Renal cortical epithelial cell (primary cell): ENCODE measurements around the gene KCTD19. TPM values are rescaled to one million over a fixed set of nuclear protein-coding genes. Genes with fewer than 3 reads are reported as not detected.

ENCODE experiments used
- DNase-seq: peaks from one replicate; pipeline ENCODE4 v3.0.0-alpha.2; 2011; ENCODE audit warnings: low read depth
- total RNA-seq: library from RNA; depleted of rRNA; stranded (reverse); fragments of >200 nt; gene quantifications from 2 replicates; pipeline ENCODE4 v1.2.3, GENCODE V29; 2014

Gene KCTD19
- total RNA-seq, 1 donor from 2014 or later, result 0.25 TPM

DNA sequence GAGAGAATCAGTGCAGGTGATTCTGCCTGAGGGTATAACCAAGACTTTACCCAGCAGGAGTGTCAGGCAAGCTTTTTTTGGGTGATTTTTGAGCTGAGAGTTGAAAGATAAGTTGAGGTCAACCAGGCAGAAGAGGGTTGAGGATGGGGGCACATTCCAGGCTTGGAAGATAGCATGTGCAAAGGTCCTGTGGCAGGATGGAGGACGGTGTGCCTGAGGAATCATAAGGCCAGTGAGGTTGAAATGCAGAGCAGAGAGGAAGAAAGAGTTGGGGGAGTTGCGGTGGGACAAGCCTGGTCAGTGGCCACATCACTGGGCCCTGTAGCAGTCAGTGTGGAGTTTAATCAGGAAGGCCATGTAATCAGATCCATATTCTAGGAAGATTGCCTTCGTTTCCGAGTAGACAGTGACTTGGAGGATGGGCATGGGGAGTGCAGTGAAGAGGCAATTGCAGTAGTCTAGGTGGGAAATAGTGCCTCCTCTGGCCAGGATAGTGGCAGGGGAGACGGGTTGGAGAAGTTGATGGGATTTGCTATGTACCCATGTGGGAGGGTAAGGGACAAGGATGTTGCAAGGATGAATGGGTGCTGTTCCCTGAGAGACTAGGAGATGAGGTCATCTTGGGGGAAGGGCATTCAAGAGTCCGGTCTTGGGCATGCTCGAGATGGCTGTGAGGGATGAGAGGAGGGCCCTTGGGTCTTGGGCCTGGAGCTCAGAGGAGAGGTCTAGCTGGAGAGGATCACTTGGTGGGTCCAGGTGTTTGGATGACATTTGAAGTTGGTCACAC lies 43.3 kb downstream of the KCTD19 start:
- peak; percentile 52 for DNase-seq

DNA sequence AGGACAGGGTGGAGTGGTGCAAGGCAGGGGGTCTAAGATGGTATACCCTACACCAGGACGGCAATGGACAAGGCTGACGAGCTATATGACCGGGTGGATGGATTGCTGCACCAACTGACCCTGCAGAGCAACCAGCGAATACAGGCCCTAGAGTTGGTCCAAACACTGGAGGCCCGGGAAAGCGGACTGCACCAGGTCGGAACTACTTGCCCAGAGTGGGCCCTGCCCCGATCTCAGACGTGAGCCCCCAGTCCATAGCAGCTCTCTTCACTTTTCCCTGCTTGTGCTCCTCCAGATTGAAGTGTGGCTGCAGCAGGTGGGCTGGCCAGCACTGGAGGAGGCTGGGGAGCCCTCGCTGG lies 44.1 kb downstream of the KCTD19 start:
- DNase-seq, result no peak

DNA sequence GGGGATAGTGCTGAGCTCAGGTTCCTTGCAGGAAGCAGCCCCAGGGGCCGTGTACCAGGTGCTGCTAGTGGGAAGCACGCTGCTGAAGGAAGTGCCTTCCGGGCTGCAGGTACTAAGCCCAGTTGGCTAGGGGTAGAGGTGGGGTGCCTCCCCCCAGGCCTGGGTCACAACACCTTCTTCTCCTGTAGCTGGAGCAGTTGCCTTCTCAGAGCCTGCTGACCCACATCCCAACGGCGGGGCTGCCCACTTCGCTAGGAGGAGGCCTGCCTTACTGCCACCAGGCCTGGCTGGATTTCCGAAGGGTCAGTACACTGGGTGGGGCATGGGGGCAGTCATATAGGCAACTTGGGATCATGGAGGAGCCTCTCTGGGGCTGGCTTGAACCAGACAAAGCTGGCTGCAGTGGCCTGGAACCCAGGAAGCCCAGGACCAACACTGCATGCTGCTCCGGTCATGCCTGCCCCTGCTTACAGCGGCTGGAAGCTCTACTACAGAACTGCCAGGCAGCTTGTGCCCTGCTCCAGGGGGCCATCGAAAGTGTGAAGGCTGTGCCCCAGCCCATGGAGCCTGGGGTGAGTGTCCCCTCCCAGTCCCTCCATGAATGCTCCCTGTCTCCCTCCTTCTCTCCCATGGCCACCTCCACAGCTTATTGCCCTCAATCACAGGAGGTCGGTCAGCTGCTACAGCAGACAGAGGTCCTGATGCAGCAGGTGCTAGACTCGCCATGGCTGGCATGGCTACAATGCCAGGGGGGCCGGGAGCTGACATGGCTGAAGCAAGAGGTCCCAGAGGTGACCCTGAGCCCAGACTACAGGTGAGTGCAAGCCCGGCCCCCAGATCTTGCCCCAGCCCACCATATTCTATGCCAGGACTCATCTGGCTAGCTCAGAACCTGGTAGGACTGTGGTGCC lies 44.8 kb downstream of the KCTD19 start:
- DNase-seq, result no peak

DNA sequence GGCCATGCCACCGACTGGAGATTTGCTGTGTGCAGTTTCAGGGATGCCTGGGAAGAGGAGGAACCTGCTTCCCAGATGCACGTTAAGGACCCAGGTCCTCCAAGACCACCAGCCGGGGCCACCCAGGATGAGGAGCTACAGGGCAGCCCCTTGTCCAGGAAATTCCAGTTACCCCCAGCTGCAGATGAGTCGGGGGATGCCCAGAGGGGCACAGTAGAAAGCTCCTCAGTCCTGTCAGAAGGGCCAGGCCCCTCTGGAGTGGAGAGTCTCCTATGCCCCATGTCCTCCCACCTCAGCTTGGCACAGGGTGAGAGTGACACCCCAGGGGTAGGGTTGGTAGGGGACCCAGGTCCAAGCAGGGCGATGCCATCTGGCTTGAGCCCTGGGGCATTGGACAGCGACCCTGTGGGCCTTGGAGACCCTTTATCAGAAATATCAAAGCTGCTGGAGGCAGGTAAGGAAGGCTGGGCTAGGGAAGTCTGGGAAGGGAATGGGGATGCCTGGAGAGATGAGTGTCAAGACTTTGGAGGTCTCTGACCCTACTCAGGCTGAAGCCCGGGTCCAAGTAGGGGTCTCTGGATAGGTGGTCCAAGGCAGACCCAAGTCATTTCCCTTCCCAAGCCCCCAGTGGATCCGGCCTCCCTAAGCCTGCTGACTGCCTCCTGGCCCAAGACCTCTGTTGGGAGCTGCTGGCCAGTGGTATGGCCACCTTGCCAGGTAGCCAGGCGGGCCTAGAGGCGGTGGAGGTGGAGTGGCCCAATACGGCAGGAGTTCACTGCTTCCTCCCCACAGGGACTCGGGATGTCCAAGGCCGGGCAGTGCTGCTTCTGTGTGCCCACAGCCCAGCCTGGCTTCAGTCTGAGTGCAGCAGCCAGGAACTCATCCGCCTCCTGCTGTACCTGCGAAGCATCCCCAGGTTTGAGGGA lies 46.2 kb downstream of the KCTD19 start:
- DNase-seq, result no peak

DNA sequence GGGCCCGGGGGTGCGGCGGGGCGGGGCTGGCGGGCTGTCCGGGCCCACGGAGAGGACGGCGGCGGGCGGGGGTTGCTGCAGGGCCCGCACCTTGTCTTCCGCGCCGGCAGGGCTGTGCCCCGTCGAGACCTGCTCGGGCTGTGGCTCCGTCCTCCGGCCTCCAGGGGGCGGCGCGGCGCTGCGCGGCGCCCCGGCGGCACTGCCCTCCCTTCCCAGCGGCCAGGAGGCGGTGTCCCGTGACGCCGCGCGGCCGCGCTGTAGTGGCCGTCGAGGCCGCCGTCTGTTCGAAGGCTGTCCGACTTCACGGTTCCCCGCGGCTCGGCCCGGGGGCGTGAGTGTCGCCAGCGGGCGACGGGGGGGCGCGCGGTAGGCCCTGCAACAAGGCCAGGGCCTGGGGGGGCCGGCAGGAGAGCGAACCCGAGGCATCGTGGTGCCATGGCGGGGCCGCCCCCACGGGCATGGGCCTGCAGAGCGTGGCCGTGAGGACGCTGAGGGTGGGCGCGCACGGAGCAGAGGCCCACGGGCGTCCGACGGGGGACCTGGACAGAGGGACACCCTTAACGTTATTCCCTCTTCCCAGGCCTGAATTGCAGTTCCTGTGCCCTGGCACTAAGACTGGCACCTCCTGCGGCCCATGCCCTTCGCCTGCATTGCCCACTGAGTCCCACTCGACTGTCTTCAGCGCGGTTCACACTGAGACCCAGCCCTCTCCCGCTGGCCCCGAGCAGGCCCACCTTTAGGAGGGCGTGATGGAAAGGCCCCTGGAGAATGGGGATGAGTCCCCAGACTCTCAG lies 47.0 kb downstream of the KCTD19 start, which contains the start of gene PLEKHG4:
TSS of gene PLEKHG4 (plus strand) at position 237 of the 794 bp plus-strand sequence. CDS start at position 750, 513 bp downstream.
- DNase-seq, result peak; percentile 33

DNA sequence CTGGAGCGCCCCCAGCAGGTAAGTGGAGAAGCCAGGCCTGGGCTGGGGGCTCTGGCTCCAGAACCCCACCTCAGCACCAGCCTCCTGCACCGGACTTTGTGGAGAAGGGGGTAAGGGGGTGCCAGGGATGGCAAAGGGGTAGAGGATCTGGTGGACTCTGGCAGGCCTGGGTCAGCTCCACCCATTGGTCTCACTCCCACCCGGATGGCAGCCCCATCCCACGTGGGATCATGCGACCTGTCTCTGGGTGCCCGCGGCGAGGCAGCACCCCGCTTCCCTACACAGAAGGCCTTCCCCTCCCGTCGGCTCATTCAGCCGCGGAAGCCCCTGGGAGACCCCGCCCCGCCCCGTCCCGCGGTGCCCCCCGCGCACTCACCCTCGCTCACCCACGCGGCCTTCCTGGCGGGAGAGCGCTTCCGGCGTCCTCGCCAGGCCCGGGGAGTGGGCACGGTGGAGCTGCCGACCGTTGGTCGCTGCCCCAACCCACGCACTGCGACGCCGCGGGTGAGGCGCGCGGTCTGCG lies 47.7 kb downstream of the KCTD19 start:
- DNase-seq, result no peak

DNA sequence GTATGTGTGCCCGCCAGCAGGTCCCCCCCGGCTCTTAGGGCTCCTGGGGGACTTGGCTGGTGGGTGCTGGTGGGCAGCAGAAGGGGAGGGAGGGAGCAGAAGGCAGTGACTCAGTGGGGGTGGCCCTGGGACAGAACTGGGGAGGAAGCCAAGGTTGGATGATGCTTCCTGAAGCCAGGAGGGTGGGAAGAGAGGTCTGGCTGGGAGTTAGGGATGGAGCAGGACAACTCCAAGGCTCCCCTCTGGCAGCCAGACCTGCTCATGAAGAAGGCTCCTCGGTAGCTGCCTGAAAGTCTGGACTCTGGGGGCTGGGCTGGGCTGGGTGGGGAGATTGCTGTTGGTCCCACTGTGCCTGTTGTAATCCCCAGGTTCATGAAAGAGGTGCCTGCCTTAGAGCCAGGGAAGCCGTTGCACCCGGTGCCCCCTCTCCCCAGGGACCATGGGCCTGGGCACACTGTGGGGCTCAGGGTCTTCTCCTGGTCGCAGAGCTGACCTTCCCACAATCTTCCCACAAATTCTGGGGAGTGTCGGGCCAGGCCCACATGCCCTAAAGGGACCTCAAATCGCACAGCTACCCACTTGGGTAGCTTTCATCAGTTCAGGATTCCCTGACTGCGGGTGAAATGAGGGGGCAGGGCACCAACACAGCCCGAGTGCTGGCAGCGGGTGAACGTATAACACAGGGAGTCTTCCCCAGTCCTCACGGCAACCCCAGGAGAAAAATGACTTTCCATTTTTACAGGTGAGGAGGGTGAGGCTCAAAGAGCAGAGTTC lies 48.4 kb downstream of the KCTD19 start:
- DNase-seq, result peak; percentile 64

DNA sequence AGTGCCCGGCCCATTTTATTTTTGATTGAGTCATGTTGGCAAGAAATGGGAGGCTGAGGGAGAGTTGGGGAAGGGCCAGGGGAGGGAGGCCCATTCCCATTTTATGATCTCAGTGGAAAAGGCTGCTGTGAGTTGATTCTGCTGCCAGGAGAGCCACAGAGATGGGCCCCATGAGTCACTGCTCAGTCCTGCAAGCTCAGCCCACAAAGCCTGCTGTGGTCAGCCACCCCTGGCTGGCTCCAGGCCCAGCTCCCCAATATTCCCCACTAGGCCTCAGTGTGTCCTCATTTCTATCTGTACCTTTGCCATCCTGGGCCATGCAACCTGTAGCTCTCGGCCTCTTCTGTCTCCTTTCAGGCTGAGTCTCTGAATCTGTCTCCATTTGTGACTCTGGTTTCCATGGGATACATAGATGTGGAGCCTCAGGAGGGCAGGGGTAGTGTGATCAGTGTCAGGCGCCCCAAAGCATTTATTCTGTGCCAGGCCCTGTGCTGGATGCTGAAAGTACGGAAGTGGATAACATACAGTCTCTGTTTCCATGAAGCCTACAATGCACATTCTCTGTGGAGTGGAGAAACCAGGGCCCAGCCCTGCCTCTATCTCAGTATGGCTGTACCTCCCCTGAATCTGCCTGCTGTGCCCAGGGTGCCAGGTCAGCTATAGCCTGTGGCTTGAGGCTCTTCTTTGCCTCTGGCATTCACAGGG lies 49.1 kb downstream of the KCTD19 start:
- DNase-seq, result peak; percentile 98

DNA sequence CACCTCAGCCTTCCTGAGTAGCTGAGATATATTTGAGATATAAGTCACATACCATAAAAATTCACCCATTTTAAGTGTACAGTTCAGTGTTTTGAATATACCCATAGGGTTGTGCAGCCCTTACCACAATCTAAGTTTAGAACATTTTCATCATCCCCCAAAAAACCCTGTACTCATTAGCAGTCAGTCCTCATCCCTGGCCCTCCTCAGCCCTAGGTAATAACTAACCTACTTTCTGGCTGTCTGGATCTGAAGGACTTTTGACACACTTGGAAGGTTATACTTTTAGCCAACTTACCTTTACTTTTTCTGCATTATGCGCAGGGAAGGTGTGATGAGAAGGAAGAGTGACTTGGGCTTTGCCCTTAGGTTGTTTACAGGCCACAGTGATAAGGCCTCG lies 51.2 kb downstream of the KCTD19 start:
- DNase-seq, result no peak

DNA sequence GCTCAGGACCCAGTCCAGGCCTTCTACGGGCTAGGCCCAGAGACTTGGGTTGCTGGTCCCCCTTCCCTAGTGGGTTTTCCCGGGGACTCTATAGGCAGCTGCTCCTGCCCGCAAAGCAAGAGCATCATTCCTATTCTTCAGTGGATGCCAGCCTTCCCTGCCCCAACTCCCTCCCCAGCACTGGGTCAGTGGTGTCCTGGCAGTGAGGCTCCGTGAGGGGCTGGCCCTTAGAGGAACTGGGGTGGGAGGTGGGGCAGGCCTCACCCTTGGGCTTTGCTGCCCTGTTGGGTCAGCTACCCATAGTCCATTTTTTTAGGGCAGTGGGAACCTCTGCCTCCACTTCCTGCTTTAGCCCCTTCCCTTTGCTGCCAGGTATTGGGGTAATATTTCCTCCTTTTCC lies 55.1 kb downstream of the KCTD19 start:
- no peak for DNase-seq

DNA sequence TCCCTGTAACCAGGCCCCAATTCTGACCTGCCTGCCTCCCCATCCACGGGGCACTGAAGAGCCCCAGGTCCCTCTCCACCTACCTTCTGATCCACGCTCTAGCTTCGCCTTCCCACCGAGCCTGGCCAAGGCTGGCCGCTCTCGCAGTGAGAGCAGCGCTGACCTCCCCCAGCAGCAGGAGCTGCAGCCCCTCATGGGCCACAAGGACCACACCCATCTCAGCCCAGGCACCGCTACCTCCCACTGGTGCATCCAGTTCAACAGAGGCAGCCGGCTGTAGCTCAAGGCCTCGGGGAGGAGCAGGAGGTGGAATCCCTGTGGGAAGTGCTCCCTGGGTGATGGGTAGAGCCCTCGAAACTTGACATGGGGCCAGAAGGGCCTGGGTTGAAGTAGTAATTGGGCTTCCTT lies 55.6 kb downstream of the KCTD19 start:
- DNase-seq, result no peak

DNA sequence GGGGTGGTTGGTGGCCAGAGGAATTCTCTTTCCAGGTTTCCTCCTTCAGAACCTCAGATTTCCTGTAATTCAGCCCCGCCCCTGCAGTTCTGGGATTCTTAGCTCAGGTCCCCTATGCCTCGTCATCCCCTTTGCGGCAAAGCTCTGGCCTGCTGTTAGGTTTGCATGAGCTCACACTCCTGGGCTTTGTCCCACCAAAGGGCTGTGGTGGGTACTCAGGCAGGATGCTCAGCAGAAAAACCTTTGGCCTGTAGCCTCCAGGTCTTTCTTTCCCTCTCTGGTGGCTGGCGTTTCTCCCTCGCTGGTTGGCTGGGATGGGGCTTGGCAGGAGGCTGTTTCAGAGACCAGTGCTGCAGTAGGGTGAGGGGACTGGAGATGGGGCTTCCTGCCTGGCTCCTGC lies 56.8 kb downstream of the KCTD19 start:
- peak; percentile 69 for DNase-seq

DNA sequence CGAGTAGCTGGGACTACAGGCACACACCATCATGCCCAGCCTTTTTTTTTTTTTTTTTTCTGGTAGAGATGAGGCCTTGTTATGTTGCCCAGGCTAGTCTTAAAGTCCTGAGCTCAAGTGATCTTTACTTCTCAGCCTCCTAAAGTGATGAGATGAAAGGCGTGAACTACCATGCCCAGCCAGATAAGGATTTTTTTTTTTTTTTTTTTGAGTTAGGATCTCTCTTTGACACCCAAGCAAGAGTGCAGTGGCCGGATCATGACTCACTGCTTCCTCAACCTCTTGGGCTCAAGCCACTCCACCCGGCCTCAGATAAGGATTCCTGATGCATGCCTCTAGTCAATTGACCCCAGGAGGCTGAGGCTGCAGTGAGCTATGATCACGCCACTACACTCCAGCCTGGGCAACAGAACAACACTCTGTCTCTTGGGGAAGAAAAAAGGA lies 58.4 kb downstream of the KCTD19 start:
- DNase-seq, result peak; percentile 89

DNA sequence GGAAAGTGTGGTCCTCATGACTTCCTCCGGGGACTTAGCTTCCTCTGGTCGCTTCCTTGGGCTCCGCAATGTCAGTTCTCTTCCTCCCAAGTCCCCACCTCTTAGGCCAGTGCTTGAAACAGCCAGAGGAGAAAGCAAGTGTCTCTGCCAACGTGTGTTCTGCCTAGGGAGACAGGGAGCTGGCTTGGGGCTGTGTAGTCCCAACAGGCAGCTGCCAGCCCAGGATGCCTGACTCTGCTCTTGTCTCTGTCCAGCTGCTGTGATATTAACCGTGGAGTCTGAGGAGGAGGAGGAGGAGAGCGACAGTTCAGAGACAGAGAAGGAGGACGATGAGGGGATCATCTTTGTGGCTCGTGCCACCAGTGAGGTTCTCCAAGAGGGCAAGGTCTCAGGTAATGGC lies 60.7 kb downstream of the KCTD19 start:
- DNase-seq, result no peak

DNA sequence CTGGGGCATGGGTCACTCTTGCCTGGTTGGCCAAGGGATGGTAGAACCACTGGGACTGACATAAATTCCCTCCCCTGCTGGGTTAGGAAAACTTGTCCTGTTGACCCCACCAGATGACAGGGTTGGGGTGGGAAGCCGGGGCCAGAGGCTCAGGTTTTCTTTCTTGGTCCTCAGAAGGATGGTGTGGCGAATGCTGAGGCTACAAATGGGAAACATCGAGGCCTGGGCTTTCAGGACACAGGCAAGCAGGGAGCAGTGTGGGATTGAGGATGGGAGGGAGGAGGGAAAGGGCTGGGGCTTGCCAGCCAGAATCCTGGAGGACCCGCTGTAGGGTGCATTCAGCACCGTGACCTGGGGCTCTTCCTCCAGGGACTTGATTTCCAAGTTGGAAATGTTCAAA lies 61.7 kb downstream of the KCTD19 start:
- no peak for DNase-seq

DNA sequence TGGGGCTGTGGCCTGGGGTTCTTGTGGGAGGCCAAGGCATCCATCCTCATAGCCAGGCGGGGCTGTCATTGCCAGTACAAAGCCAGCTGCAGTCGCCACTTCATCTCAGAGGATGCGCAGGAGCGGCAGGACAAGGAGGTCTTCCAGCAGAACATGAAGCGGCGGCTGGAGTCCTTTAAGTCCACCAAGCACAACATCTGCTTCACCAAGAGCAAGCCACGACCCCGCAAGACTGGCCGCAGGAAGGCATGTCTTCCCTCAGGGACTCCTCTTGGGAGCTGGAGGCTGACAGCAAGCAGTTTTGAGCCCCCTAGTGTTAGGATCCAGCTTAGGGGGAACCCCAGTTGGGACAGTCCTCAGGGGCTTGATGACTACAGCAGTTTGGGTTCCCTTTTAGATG lies 62.3 kb downstream of the KCTD19 start:
- no peak for DNase-seq

DNA sequence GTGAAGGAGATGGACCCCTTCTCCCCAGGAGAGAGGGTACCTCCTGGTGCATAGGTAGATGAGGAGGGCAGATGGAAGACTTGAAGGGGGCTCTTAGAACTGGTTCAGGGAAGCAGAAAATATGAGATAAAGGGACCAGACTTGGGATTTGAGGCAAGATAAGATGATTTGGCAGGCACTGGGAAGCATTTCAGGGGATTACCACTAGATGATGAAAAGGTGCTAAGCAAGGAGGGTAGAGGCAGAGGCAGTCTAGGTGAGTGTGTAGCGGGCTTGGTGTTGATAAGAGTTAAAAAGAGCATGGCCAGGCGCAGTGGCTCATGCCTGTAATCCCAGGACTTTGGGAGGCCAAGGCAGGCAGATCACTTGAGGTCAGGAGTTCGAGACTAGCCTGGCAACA lies 63.3 kb downstream of the KCTD19 start:
- DNase-seq, result no peak

DNA sequence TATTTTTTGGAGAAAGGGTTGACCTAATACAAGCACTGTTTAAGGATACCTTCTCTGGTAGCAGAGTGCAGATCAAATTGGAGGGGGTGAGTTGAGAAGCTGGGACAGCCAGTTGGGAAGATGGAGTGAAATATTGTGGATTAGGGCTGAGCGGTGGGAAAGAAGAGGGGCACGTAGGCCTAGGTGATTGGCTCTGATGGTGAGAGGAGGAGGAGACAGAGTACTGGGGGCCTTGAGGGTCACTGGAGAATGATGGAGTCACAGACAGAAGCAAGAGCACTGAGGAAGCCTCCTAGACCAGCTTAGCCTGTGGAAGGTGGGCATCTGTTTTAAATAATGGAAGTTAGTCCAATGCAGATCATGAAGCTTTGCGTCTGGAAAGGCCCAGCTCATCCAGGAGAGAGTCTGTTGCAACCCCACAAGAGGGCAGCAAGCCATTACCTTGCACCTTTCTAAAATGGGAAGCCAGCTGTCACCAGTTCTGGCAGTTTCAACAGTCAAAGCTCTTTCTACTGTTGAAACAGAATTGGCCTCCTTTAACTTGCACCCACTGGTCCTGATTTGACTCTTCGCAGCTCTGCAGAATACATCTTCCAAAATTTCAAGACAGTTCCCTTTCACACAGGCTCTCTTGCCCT lies 66.0 kb downstream of the KCTD19 start:
- DNase-seq, result peak; percentile 69

DNA sequence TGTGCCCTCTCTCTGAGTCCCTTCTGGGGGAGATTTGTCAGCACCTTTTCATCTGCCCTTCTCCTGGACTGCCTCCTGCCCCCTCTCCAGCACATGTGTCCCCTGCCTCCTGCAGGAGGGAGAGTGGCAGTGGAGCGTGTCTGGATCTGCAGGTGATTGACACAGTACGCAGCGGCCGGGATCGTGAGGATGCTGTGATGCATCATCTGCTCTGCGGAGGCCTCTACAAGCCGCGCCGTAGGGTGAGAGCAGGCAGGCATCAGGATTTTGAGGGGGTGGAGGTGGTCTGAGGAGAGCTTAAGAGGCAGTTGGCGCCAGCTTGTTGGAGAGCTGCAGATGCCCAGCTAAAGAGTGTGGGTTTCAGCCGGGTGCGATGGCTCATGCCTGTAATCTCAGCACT lies 66.8 kb downstream of the KCTD19 start:
- DNase-seq, result no peak
